ENCODE results near the gene LSM3. TPM values are rescaled to one million over a fixed set of nuclear protein-coding genes. Genes with fewer than 3 reads are reported as not detected.

Gene LSM3
- total RNA-seq, 1 experiment from 2014 or later, result 17.4 TPM

- Histone ChIP-seq H3K4me2 (ENCODE audit: low read length) (no peak overlapping the region), H3K79me2 (ENCODE audit: insufficient read depth, low read length) (no peaks in the 10 kb centered on the region), H3K9ac (ENCODE audit: low read length) (no peak overlapping the region), H3K36me3 (ENCODE audit: control insufficient read depth in 1 of 2, insufficient read depth in 2 of 2, low read length in 2 of 2) (no peaks in the 10 kb centered on the region), H3K9me2 (ENCODE audit: insufficient read depth) (no peaks in the 10 kb centered on the region), H3K4me1 (ENCODE audit: control insufficient read depth in 1 of 2, insufficient read depth in 2 of 2, low read length in 2 of 2) (no peaks in the 10 kb centered on the region), H3K9me3 (ENCODE audit: control insufficient read depth in 1 of 2, insufficient read depth in 1 of 2, low read depth in 1 of 2, low read length in 2 of 2) (no peaks in the 10 kb centered on the region), H3K4me3 (replicated peaks in 1 of 2; ENCODE audit: low read depth in 1 of 2, low read length in 2 of 2) (no peak overlapping the region), H4K20me1 (ENCODE audit: insufficient read depth) (no peaks in the 10 kb centered on the region), H2AFZ (ENCODE audit: low read depth, low read length, poor library complexity, severe bottlenecking) (no peak overlapping the region), H3K27ac (ENCODE audit: low read depth, low read length) (no peak overlapping the region), H3K27me3 (ENCODE audit: insufficient read depth, low read length) (no peaks in the 10 kb centered on the region)
- no peak for TF ChIP-seq EGR1 (IDR thresholded peaks at IDR 0.05; ENCODE audit: low read depth)
- no peak for TF ChIP-seq SIN3A (IDR thresholded peaks at IDR 0.05; ENCODE audit: low read depth)
- TF ChIP-seq REST (IDR thresholded peaks at IDR 0.05; ENCODE audit: low read depth), result no peak
- TF ChIP-seq ZBTB33 (IDR thresholded peaks at IDR 0.05; ENCODE audit: extremely low read depth, insufficient replicate concordance, low read length), result no peak
- 0 out of 2 replicates have a peak, but pooled peaks have one; percentile 25 for TF ChIP-seq CEBPB (IDR thresholded peaks at IDR 0.05; ENCODE audit: low read depth)
- ChIA-PET POLR2A (no interaction called here), RAD21 (ENCODE audit: low non-redundant PET in 1 of 2, low total read pairs in 2 of 2, uncharacterized antibody in 2 of 2, unreplicated experiment in 2 of 2) (interaction anchor here in 1 of 2 experiments (1.1 to 1.6 kb wide), 2 partner anchors 9 to 257 kb away, joined by 3 to 7 read pairs; no protein-coding TSS in a partner anchor), CTCF (interaction anchor here (0.9 to 2.3 kb wide), 7 partner anchors 22 to 341 kb away, joined by 3 to 22 read pairs (median 5); no protein-coding TSS in a partner anchor)
- intact Hi-C loops (cut with micrococcal nuclease), result loop anchor here (10.0 kb wide), 1 partner anchor 720 kb away; no protein-coding TSS in a partner anchor
- DNase-seq (ENCODE audit: low read depth, low spot score) (no peak), ATAC-seq (no peak)
- no TSS peak for BruUV-seq (replicated peaks)
Observed at GRCh38 chr3:14204515-14205284, 26.1 kb downstream of the LSM3 start.

All from HCT116 (cell line).